ENCODE results near the gene BABAM2. TPM values are rescaled to one million over a fixed set of nuclear protein-coding genes. Genes with fewer than 3 reads are reported as not detected.
"Not testable (repeated sequence)": the region's sequence is repeated elsewhere in the genome, so short reads cannot be mapped to it uniquely, and the experiment has no call there.

The BABAM2 gene
- polyA plus RNA-seq, 2 donors, result 9.1 to 18.0 TPM

DNA sequence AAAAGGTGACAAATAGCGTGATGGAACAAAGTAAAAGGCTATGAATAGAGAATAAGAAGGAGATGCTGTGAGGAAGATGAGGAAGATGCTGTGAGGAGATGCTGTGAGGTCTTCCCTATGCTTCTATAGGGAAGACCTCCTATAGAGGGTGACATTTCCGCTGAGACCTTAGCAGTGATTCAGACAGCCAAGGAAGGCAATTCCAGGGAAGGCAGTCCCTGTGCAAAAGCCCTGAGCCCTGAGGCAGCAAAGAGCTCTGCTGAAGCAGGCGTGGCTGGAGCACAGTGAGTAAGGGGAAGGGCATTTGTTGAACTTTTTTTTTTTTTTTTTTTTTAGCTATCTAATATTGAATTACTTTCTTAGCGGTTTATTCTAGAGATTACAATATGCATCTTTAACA lies 359.5 kb downstream of the BABAM2 start:
- H3K4me1 ChIP-seq (ENCODE audit: control insufficient read depth in 2 of 2, insufficient read depth in 2 of 2, low read length in 1 of 2), result no peaks in the 10 kb centered on the region
- no peaks in the 10 kb centered on the region for H3K27me3 ChIP-seq (ENCODE audit: control insufficient read depth in 1 of 2, insufficient read depth in 2 of 2, low read length in 2 of 2)
- WGBS, 2 donors, result 68 to 78% methylated on average over 4 of the region's 4 CpGs
- no peak overlapping the region for H3K4me3 ChIP-seq (ENCODE audit: low read depth in 1 of 2, low read length in 2 of 2)
- H3K27ac ChIP-seq (ENCODE audit: low read depth in 2 of 2, low read length in 1 of 2), result no peak overlapping the region
- peaks cover 0 to 4% of the 10 kb centered on the region in 2 donors for H3K36me3 ChIP-seq (ENCODE audit: control insufficient read depth in 2 of 2, insufficient read depth in 2 of 2, low read length in 1 of 2)
- H3K9me3 ChIP-seq (ENCODE audit: control insufficient read depth in 2 of 2, insufficient read depth in 1 of 2, low read depth in 1 of 2, low read length in 1 of 2), result no peaks in the 10 kb centered on the region

DNA sequence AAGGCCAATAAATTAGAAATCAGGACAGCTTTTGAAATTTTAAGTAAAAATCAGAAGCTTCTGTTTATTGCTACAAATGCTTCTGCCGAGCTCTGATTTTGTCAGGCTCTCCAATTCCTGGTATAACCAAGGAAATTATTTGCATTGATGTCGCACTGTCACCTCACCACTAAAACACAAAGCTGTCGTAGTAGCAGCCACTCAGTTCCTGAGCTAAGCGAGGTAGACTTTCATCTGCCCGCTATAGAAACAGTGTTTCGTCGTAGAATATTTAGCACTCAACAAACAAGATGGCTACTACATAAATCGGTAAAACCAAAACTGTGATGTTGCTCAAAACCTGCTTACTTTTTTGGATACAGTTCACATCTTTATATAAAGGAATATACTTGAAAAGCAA lies 360.8 kb downstream of the BABAM2 start:
- H3K4me1 ChIP-seq (ENCODE audit: control insufficient read depth in 2 of 2, insufficient read depth in 2 of 2, low read length in 1 of 2), result no peaks in the 10 kb centered on the region
- no peak overlapping the region for H3K4me3 ChIP-seq (ENCODE audit: low read depth in 1 of 2, low read length in 2 of 2)
- H3K27ac ChIP-seq (ENCODE audit: low read depth in 2 of 2, low read length in 1 of 2), result no peak overlapping the region
- no peaks in the 10 kb centered on the region for H3K9me3 ChIP-seq (ENCODE audit: control insufficient read depth in 2 of 2, insufficient read depth in 1 of 2, low read depth in 1 of 2, low read length in 1 of 2)
- no peaks in the 10 kb centered on the region for H3K27me3 ChIP-seq (ENCODE audit: control insufficient read depth in 1 of 2, insufficient read depth in 2 of 2, low read length in 2 of 2)
- WGBS, 2 donors, result 74 to 79% methylated on average over 8 of the region's 8 CpGs
- H3K36me3 ChIP-seq (ENCODE audit: control insufficient read depth in 2 of 2, insufficient read depth in 2 of 2, low read length in 1 of 2), result peaks cover 0 to 3% of the 10 kb centered on the region in 2 donors

DNA sequence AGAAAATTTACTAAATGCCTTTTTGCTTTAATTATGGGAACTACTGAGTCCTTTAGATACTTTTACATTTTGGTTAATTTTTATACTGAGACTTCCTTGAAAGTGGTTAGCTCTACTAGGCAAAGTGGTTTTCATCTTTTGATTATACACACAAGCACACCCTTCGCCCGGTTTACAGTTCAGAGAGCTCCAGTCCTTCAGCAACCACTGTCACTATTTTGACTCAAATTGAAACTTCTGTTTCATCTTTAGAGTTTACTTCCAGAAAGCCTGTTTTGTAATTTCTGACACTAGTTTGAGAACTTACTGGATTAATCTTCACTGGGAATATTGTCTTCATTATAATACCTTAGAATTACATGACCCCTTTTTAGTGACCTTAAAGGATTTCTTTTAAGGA lies 361.8 kb downstream of the BABAM2 start:
- peaks cover 0 to 3% of the 10 kb centered on the region in 2 donors for H3K36me3 ChIP-seq (ENCODE audit: control insufficient read depth in 2 of 2, insufficient read depth in 2 of 2, low read length in 1 of 2)
- 71 to 82% methylated on average over 2 of the region's 2 CpGs for WGBS, 2 donors
- H3K27me3 ChIP-seq (ENCODE audit: control insufficient read depth in 1 of 2, insufficient read depth in 2 of 2, low read length in 2 of 2), result no peaks in the 10 kb centered on the region
- H3K27ac ChIP-seq (ENCODE audit: low read depth in 2 of 2, low read length in 1 of 2), result no peak overlapping the region
- H3K4me3 ChIP-seq (ENCODE audit: low read depth in 1 of 2, low read length in 2 of 2), result no peak overlapping the region
- no peaks in the 10 kb centered on the region for H3K4me1 ChIP-seq (ENCODE audit: control insufficient read depth in 2 of 2, insufficient read depth in 2 of 2, low read length in 1 of 2)
- H3K9me3 ChIP-seq (ENCODE audit: control insufficient read depth in 2 of 2, insufficient read depth in 1 of 2, low read depth in 1 of 2, low read length in 1 of 2), result no peaks in the 10 kb centered on the region

DNA sequence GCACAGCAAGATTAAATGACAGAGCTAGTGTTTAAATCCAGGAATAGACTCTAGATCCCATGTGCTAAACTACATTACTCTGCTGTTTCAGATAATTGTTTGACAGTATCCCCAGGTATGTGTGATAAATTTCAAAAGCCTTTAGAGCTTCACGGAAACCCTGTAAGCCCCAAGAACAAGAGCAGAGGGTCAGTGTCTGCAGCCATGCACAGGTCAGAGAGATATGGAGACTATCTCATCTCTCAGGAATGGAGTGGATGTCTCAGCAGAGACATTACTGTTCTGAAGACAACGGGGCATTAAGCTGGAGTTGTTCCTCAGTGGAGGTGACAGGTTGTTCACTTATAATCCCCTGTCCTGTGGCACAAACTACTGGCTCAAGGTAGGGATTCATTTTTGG lies 363.0 kb downstream of the BABAM2 start:
- H3K4me1 ChIP-seq (ENCODE audit: control insufficient read depth in 2 of 2, insufficient read depth in 2 of 2, low read length in 1 of 2), result no peaks in the 10 kb centered on the region
- H3K36me3 ChIP-seq (ENCODE audit: control insufficient read depth in 2 of 2, insufficient read depth in 2 of 2, low read length in 1 of 2), result no peaks in the 10 kb centered on the region
- peak overlapping the region in 1 of 2 donors; percentile 7 for H3K27ac ChIP-seq (ENCODE audit: low read depth in 2 of 2, low read length in 1 of 2)
- no peaks in the 10 kb centered on the region for H3K27me3 ChIP-seq (ENCODE audit: control insufficient read depth in 1 of 2, insufficient read depth in 2 of 2, low read length in 2 of 2)
- H3K4me3 ChIP-seq (ENCODE audit: low read depth in 1 of 2, low read length in 2 of 2), result no peak overlapping the region
- WGBS, 2 donors, result 87 to 91% methylated on average over 2 of the region's 2 CpGs
- no peaks in the 10 kb centered on the region for H3K9me3 ChIP-seq (ENCODE audit: control insufficient read depth in 2 of 2, insufficient read depth in 1 of 2, low read depth in 1 of 2, low read length in 1 of 2)

GRCh38 chr2:28255231-28255630 lies 364.7 kb downstream of the BABAM2 start:
- not testable (repeated sequence) for H3K9me3 ChIP-seq (ENCODE audit: control insufficient read depth in 2 of 2, insufficient read depth in 1 of 2, low read depth in 1 of 2, low read length in 1 of 2); H3K4me3 ChIP-seq (ENCODE audit: low read depth in 1 of 2, low read length in 2 of 2); H3K4me1 ChIP-seq (ENCODE audit: control insufficient read depth in 2 of 2, insufficient read depth in 2 of 2, low read length in 1 of 2); H3K27ac ChIP-seq (ENCODE audit: low read depth in 2 of 2, low read length in 1 of 2); H3K36me3 ChIP-seq (ENCODE audit: control insufficient read depth in 2 of 2, insufficient read depth in 2 of 2, low read length in 1 of 2); H3K27me3 ChIP-seq (ENCODE audit: control insufficient read depth in 1 of 2, insufficient read depth in 2 of 2, low read length in 2 of 2)
- WGBS, 2 donors, result 86 to 88% methylated on average over 4 of the region's 4 CpGs

DNA sequence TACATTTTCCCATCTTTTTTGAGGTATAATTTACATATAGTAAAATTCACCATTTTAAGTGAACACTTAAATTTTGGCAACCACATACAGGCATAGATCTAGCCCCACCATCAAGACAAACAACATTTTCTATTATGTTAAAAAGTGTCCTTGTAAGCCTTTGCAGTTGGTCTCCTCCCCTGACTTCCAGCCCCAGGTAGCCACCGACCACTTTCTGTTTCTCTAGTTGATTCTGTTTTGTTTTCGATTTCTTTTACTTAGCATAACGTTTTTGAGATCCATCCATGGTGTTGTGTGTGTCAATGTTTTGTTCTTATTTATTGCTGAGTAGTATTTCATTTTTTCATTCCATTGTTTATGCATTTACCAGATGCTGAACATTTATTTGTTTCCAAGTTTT lies 366.7 kb downstream of the BABAM2 start:
- no peak overlapping the region for H3K4me3 ChIP-seq (ENCODE audit: low read depth in 1 of 2, low read length in 2 of 2)
- H3K27me3 ChIP-seq (ENCODE audit: control insufficient read depth in 1 of 2, insufficient read depth in 2 of 2, low read length in 2 of 2), result no peaks in the 10 kb centered on the region
- H3K36me3 ChIP-seq (ENCODE audit: control insufficient read depth in 2 of 2, insufficient read depth in 2 of 2, low read length in 1 of 2), result no peaks in the 10 kb centered on the region
- H3K9me3 ChIP-seq (ENCODE audit: control insufficient read depth in 2 of 2, insufficient read depth in 1 of 2, low read depth in 1 of 2, low read length in 1 of 2), result no peaks in the 10 kb centered on the region
- H3K27ac ChIP-seq (ENCODE audit: low read depth in 2 of 2, low read length in 1 of 2), result no peak overlapping the region
- no peaks in the 10 kb centered on the region for H3K4me1 ChIP-seq (ENCODE audit: control insufficient read depth in 2 of 2, insufficient read depth in 2 of 2, low read length in 1 of 2)
- WGBS, 2 donors, result 88 to 90% methylated on average over 3 of the region's 3 CpGs

GRCh38 chr2:28259226-28259625 lies 368.7 kb downstream of the BABAM2 start:
- H3K9me3 ChIP-seq (ENCODE audit: control insufficient read depth in 2 of 2, insufficient read depth in 1 of 2, low read depth in 1 of 2, low read length in 1 of 2); H3K4me1 ChIP-seq (ENCODE audit: control insufficient read depth in 2 of 2, insufficient read depth in 2 of 2, low read length in 1 of 2); H3K4me3 ChIP-seq (ENCODE audit: low read depth in 1 of 2, low read length in 2 of 2); H3K27me3 ChIP-seq (ENCODE audit: control insufficient read depth in 1 of 2, insufficient read depth in 2 of 2, low read length in 2 of 2); H3K36me3 ChIP-seq (ENCODE audit: control insufficient read depth in 2 of 2, insufficient read depth in 2 of 2, low read length in 1 of 2); H3K27ac ChIP-seq (ENCODE audit: low read depth in 2 of 2, low read length in 1 of 2): not testable (repeated sequence)
- 85 to 89% methylated on average over 5 of the region's 5 CpGs for WGBS, 2 donors

DNA sequence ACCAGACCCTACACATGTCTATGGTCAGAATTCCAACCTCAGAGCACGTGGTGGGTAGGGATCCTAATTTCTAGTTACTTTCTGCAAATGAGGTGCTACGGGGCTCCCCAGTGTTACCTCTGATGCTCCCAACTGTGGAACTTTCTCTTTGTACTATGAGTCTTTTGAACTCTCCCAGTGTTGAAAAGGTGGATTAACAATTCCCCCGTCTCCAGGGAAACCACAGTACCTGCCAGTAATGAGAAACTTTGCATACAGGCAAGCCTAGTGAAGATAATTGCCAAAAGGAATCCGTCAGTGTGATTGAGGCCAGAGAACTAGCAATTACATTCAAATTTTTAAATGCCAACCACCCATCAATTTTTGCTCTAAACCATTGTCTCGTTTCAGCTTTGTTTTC lies 373.2 kb downstream of the BABAM2 start:
- Histone ChIP-seq H3K27me3 (ENCODE audit: control insufficient read depth in 1 of 2, insufficient read depth in 2 of 2, low read length in 2 of 2) (no peaks in the 10 kb centered on the region), H3K4me3 (ENCODE audit: low read depth in 1 of 2, low read length in 2 of 2) (no peak overlapping the region), H3K36me3 (ENCODE audit: control insufficient read depth in 2 of 2, insufficient read depth in 2 of 2, low read length in 1 of 2) (no peaks in the 10 kb centered on the region), H3K4me1 (ENCODE audit: control insufficient read depth in 2 of 2, insufficient read depth in 2 of 2, low read length in 1 of 2) (no peaks in the 10 kb centered on the region), H3K9me3 (ENCODE audit: control insufficient read depth in 2 of 2, insufficient read depth in 1 of 2, low read depth in 1 of 2, low read length in 1 of 2) (no peaks in the 10 kb centered on the region), H3K27ac (ENCODE audit: low read depth in 2 of 2, low read length in 1 of 2) (peak overlapping the region in 1 of 2 donors; percentile 51)
- 55 to 76% methylated on average over 5 of the region's 5 CpGs for WGBS, 2 donors

DNA sequence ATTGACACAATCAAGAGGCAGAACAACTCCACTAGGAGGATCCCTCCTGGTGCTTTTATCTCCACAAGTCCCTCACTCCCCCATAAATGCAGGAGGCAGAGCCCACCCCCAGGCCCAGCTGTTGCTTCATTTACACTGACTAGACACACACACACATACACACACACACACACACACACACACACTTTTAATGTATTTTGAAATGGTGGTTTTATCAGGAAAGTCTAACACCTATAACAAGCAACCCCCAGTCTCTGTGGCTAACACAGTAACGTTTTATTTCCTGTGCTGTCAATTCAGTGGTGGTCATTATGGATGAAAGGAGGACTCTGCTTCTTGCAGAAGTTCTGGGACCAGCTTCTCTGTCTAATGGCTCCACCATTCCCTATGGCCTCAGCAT lies 376.8 kb downstream of the BABAM2 start:
- no peaks in the 10 kb centered on the region for H3K36me3 ChIP-seq (ENCODE audit: control insufficient read depth in 2 of 2, insufficient read depth in 2 of 2, low read length in 1 of 2)
- H3K27ac ChIP-seq (ENCODE audit: low read depth in 2 of 2, low read length in 1 of 2), result no peak overlapping the region
- no peaks in the 10 kb centered on the region for H3K9me3 ChIP-seq (ENCODE audit: control insufficient read depth in 2 of 2, insufficient read depth in 1 of 2, low read depth in 1 of 2, low read length in 1 of 2)
- H3K4me1 ChIP-seq (ENCODE audit: control insufficient read depth in 2 of 2, insufficient read depth in 2 of 2, low read length in 1 of 2), result no peaks in the 10 kb centered on the region
- no peak overlapping the region for H3K4me3 ChIP-seq (ENCODE audit: low read depth in 1 of 2, low read length in 2 of 2)
- WGBS, 2 donors, result 74 to 80% methylated on average over 1 of the region's 1 CpG
- no peaks in the 10 kb centered on the region for H3K27me3 ChIP-seq (ENCODE audit: control insufficient read depth in 1 of 2, insufficient read depth in 2 of 2, low read length in 2 of 2)

- no peak overlapping the region for H3K27ac ChIP-seq (ENCODE audit: low read depth in 2 of 2, low read length in 1 of 2)
- H3K4me1 ChIP-seq (ENCODE audit: control insufficient read depth in 2 of 2, insufficient read depth in 2 of 2, low read length in 1 of 2), result peaks cover 2 to 5% of the 10 kb centered on the region in 2 donors
Observed at GRCh38 chr2:28268386-28268785, 377.9 kb downstream of the BABAM2 start.

More at GRCh38 chr2:28268386-28268785, 377.9 kb downstream of the BABAM2 start:
- Histone ChIP-seq H3K36me3 (ENCODE audit: control insufficient read depth in 2 of 2, insufficient read depth in 2 of 2, low read length in 1 of 2) (no peaks in the 10 kb centered on the region), H3K4me3 (ENCODE audit: low read depth in 1 of 2, low read length in 2 of 2) (no peak overlapping the region), H3K9me3 (ENCODE audit: control insufficient read depth in 2 of 2, insufficient read depth in 1 of 2, low read depth in 1 of 2, low read length in 1 of 2) (no peaks in the 10 kb centered on the region), H3K27me3 (ENCODE audit: control insufficient read depth in 1 of 2, insufficient read depth in 2 of 2, low read length in 2 of 2) (no peaks in the 10 kb centered on the region)
- 82 to 93% methylated on average over 4 of the region's 4 CpGs for WGBS, 2 donors
